ENCODE data around the gene ATP1A3. TPM values are rescaled to one million over a fixed set of nuclear protein-coding genes. Genes with fewer than 3 reads are reported as not detected.
"Not testable (repeated sequence)": the region's sequence is repeated elsewhere in the genome, so short reads cannot be mapped to it uniquely, and the experiment has no call there.

ATP1A3 gene
- total RNA-seq, 1 donor from 2014 or later: 0.98 TPM

DNA sequence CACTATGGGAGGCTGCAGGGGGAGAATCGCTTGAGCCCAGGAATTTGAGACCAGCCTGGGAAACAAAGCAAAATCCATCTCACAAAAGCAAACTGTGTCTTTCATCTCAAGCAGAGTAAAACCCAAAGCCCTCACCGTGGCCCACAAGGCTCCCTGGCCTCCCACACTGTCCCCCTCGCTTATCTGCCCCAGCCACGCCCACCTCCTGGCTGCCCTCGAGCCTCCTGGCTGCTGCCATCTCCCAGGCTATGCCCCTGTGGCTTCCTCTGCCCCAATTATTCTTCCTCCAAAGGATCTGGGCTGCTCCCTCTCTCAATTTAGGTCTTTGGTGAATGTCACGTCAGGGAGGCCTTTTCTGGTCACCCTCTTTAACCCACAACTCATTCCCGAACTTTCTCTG is 38.5 kb downstream of the ATP1A3 start:
- intact Hi-C loops (cut with micrococcal nuclease): loop anchor here (5.0 kb wide), 2 partner anchors 163 to 423 kb away; no protein-coding TSS in a partner anchor

DNA sequence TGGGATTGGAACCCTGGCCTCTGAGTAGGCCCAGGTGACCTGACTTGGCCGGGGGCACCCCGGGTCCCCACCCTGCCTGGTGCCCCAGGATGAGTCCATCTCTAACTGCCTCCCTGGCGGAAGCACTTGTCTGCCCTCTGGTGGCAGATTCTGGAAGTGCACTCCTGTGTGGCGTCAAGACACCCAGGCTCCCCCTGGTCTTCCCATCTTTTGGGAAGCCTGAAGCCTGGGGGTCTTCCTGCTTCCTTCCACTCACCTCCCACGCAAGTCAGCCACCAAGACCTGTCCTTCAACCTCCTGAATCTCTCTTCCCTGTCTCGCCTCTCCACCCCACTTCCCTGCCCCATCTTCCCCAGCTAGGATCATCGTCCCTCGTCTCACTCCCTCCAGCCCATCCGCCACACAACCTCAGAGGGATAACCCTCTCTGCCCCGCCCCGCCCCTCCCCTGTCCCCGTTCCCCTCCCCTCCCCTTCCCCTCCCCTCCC is 42.3 kb downstream of the ATP1A3 start:
- intact Hi-C loops (cut with micrococcal nuclease): loop anchor here (1.0 kb wide), 6 partner anchors 8 to 92 kb away; partner anchors contain the start of gene RABAC1

DNA sequence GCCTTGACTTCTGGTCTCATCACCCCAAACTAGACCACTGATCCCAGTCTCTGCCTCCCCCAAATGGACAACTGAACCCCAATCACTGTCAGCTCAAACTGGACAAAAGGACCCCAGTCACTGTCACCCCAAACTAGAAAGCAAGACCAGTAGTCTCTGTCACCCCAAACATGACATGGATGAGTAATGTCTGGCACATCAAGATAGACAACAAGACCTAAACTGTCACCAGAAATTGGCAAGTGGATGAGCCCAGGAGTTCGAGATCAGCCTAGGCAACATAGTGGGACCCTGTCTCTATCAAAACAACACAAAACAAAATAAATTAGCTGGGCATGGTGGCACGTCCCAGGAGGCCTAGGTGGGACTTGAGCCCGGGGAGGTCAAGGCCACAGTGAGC is 46.9 kb downstream of the ATP1A3 start:
- intact Hi-C loops (cut with micrococcal nuclease): no loop called here

DNA sequence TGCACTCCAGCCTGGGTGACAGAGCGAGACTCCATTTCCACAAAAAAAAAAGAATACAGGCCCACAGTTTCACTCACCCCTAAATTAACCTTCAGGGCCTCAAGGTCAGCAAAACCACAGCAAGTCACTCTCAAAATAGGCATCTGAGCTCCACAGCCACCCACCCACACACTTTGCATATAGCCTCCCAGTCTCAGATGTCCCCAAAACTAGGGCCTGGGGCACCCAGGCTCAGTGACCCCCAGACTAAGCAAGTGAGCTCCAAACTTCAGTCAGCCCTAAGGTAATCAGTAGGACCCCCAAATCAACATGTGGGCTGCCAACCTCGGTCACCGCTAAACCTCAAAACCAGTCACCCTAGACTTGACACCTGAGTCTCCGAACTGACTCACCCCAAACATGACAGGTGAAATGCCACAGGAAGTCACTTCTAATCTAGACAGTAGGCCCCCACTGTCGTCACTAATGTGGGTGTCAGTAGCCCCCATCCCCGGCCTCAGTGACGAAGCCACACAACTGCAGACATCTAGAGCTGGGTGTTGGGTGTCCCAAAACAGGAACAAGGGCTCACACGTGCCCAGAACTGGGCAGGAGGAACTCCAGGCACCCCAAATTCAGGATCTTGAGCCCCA is 48.8 kb downstream of the ATP1A3 start:
- intact Hi-C loops (cut with micrococcal nuclease): loop anchor here (2.0 kb wide), 1 partner anchor 60 kb away; no protein-coding TSS in a partner anchor

DNA sequence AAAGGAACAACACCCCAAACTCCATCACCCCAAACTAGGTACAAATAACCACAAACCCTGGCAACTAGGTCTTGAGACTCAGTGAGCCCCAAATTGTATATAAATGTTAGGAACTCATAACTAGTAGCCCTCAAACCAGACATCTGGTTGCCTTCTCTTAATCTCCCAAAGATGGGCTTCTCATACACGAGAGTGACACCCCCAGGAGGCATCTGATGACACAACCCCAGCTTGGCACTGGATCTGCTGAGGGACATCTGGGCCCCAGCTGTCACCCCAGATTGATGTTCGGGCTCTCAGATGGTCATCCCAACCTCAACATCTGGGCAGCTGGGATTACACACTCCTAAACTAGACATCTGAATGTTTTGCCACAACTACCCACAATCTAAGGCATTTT is 49.7 kb downstream of the ATP1A3 start:
- intact Hi-C loops (cut with micrococcal nuclease): loop anchor here (2.0 kb wide), 1 partner anchor 60 kb away; no protein-coding TSS in a partner anchor

DNA sequence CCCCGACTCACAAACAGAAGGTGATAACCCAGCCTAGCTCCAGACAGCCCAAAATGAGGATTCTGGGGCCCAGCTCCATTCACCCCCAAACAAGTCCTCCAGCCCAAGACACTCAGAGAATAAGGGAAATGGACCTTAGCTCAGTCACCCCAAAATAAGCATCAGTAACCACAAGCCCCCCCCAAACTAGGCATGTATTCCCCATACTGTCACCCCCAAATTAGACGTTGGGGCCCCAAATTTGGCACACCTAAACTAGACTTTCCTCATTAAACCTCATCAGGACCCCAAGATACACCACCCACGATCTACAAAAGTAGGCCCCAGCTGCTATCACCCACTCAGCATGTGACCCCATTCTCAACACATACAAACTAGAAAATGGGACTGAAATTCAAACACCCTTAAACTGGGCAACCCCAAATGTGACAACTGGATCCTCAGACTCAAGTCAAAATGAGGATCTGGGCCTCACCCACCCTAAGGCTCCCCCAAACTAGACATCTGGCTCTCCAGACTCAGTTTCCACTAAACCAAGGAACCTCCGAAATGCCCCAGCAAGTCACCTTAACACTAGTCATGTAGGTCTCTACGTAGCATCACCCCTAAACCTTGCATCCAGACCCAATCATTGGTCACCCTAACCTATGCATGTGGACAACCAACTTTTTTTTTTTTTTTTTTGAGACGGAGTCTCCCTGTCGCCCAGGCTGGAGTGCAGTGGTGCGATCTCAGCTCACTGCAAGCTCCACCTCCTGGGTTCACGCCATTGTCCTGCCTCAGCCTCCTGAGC is 52.4 kb downstream of the ATP1A3 start:
- intact Hi-C loops (cut with micrococcal nuclease): no loop called here

DNA sequence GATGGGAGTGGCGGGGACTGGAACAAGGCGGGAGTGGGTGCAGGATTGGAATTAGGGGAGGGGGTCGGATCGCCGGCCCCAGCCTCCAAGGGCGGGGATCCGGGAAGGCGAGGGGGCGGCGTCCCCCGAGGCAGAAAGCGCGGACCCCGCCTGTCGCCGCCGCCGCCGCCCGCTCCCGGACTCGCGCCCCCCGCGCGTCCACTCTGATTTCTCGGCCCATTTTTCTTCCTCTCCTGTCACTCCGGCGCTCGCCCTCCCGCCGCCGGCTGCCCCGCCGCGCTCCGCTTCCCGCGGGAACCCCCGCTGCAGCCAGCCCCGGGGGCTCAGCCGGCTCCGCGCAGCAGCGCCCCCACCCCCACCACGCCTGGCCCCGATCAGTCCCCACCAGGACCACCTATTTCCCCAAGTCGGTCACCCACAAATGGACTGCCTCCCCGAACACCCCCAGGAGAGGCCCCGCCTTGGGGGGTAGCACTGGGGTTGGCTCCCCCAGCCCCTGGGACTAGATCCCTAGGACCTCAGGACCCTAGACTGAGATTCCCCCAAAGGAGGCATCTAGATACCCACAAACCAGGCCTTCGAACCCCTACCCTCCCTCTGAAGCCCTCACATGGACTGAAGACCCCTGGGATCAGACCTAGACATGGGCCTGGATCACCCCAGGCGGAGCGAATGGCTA is 53.2 kb downstream of the ATP1A3 start:
- intact Hi-C loops (cut with micrococcal nuclease): no loop called here

DNA sequence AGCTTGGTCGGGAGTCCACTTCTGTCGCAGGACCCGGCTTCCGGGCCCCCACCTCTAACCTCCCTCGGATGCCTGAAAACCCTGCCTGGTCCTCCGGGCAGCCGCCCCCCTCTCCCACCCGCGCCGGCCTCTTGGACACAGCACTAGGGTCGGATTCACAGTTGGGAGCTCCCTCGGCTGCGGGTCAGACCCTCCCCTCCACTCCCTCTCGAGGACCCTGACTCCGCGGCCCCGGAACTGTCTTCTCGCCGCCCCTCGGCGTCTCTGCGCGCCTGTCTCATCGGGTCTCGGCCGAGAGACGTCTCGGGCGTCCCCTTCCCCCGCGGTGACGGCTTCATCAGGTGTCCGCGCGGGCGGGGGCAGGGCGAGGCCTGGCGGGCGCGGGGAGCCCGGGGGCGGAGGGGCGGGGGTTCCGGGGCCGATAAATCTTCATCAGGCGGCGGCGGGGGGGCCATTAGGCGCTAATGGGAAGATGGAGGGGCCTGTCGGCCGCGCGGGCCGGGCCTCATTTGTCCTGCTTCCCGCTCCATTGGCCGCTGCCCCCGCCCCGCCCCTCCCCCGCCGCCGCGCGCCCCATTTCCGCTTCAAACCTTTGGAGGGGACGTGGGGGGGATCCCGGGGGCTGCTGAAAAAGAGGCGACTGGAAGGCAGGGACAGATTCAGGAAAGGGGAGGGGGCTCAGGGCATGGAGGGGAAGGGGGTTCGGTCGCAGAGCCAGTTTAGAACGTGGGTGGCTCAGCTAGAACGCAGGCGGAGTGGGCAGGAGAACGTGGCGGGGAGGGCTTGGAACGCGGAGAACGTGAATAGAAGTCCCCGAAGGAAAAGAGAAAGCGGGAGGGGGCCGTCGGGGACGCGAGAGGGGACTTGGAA is 53.9 kb downstream of the ATP1A3 start:
- intact Hi-C loops (cut with micrococcal nuclease): no loop called here

DNA sequence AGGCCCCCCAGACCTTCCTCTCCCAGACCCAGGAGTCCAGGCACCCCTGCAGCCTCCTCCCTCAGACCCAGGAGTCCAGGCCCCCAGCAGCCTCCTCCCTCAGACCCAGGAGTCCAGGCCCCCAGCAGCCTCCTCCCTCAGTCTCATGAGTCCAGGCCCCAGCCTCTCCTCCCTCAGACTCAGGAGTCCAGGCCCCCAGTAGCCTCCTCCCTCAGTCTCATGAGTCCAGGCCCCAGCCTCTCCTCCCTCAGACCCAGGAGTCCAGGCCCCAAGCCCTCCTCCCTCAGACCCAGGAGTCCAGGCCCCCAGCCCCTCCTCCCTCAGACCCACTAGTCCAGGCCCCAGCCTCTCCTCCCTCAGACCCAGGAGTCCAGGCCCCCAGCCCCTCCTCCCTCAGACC is 54.8 kb downstream of the ATP1A3 start:
- intact Hi-C loops (cut with micrococcal nuclease): not testable (repeated sequence)

DNA sequence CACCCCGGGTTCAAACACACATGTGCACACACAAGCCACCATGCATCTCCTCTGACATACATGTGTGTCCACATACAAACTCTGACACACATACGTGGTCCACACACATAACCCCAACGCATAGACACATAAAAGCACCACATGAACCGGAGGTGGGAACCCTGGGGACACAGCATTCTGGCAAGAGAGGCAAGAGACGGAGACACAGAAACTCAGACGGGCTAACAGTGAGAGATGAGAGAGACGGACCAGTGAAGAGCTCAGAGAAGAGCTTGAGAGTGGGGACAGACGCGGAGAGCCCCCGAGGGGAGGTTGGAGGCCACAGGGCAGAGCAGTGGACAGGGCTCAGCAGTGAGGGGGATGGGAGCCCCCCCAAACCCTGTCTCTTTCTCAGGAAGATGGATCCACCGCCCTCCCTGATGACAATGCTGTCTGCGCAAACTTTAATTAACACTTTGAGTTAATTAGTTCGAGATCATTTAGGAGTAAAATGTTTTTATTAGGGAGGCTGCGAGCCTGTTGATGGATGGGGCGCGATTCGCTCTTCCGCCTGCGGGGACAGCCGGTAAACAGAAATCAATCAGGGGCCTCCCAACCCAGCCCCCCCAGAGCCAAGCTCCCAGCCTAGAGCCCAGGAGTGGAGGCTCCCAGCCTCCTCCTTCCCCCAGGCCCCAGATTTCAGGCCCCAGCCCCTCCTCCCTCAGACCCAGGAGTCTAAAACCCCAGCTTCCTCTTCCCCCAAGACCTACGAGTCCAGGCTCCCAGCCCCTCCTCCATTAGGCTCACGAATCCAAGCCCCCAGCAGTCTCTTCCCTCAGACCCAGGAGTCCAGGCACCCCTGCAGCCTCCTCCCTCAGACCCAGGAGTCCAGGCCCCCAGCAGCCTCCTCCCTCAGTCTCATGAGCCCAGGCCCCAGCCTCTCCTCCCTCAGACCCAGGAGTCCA is 56.2 kb downstream of the ATP1A3 start:
- intact Hi-C loops (cut with micrococcal nuclease): no loop called here

DNA sequence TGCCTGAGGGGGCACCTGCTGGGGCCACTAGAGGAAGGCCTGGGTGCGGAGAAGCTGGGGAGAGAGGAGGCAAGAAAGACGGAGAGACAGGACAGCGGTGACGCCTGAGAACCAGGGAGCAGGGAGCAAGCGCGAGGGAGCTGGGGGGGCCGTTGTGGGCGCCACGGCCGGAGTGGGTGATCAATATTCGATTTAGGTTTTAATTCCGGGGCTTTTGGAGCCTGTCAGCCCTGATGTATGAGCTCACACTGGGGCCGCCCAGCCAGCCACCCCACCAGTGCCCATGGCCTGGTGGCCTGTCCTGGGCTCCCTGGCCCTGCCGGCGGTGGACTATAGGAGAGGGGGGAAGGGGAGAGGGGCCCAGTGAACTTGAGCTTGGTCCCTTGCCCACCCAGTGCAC is 57.1 kb downstream of the ATP1A3 start:
- intact Hi-C loops (cut with micrococcal nuclease): no loop called here

DNA sequence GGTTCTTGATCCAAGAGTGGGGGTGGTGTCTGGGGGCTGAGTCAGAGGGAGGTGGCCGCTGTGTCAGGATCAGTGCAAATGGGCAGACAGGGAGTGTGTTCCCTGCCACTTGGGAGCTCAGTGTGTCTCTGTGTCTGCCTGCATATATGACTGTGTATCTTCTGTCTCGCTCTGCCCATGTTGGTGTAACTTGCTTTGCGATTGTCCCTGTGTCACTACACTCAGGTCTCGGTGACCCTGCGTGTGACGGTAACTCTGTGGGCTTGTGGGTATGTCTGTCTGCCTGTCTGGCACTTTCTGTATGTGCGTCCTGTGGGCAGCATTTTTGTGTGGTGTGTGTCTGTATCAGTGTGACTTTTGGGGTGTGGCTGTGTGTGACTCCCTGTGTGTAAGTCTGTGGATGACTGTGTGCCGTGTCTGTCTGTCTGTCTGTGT is 57.6 kb downstream of the ATP1A3 start:
- intact Hi-C loops (cut with micrococcal nuclease): no loop called here

DNA sequence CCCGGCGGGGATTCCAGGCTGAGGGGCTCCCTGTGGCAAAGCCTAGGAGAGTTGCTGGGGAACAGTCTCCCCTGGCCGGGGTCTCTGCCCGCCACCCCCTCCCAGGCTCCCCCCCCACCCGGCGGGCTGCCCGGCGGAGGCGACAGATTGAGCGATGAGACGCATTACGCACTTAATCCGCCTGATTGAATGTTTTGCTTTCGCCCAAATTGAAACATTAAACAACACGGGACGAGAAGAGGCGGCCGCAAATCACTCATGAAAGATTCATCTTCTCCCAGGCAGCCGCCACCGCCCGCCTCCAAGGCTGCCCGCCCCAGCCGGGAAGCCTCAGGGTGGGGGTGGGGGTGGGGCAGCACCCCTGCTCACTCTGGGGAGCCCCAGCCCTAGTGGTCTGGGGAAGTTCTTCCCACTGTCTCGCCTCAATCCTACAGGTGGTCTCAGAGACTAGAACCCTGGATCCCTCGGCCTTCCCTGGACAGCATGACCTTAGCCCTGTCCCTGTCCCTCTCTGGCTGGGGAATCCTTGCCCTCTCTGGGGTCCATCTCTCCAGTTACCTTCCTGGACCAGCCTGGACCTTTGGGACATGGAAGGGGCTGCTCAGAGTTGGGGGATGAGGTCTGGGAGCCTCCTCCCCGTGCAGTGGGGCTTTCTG is 58.1 kb downstream of the ATP1A3 start:
- intact Hi-C loops (cut with micrococcal nuclease): loop anchor here (1.0 to 2.0 kb wide), 4 partner anchors 15 to 77 kb away; no protein-coding TSS in a partner anchor

DNA sequence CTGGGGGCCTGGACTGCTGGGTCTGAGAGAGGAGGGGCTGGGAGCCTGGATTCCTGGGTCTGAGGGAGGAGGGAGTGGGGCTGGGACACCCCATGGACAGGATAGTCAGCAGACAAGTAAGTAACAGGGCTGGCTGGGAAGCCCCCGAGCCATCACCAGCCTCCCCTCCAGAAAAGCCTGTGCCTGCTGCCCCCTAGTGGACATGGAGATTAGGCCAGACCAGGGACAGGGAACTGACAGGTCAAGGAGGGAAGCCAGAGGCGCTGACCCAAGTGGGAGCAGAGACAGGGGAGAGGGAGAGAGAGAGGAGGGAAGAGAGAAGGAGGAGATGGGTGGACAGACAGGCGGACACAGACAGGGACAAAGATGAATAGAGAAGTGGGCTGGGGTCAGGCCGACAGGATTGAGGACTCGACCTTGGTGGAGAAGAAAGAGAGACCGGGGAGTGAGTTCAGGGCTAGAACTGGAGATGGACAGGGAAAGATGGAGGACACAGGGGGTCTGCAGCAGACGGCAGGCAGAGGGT is 59.1 kb downstream of the ATP1A3 start:
- intact Hi-C loops (cut with micrococcal nuclease): loop anchor here (1.0 to 2.0 kb wide), 4 partner anchors 16 to 76 kb away; no protein-coding TSS in a partner anchor

DNA sequence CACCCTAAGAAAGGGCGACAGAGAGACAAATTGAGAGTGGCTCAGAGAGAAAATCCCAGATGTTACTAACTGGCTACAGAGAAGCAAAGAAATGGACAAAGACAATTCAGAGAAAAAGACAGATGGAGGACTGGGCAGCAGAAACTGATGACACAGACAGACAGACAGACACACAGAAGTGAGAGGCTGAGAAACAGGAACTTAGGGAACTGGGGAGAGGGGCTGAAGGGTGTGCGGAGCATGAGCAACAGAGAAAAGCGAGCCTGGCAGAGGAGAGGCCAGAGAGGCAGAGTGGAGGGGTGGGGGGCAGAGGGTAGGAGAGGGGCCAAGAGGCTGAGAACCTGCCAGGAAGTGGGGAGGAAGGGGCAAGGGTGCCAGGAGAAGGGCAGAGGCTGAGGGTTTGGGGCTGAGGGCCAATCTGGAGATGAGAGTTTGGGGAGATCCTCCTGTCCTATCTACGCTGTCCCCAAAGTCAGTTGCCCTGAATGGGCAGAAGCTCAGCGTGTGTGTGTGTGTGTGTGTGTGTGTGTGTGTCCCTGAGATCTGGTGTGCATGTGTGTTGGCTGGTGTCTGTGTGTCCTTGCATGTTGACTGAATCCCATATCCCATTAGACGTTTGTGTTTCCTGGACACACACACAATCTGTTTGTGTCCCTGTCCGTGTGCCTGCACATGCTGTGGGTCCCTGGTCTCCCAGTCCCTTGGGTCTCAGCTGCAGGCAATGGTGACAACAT is 60.2 kb downstream of the ATP1A3 start:
- intact Hi-C loops (cut with micrococcal nuclease): loop anchor here (2.0 kb wide), 1 partner anchor 49 kb away; no protein-coding TSS in a partner anchor

DNA sequence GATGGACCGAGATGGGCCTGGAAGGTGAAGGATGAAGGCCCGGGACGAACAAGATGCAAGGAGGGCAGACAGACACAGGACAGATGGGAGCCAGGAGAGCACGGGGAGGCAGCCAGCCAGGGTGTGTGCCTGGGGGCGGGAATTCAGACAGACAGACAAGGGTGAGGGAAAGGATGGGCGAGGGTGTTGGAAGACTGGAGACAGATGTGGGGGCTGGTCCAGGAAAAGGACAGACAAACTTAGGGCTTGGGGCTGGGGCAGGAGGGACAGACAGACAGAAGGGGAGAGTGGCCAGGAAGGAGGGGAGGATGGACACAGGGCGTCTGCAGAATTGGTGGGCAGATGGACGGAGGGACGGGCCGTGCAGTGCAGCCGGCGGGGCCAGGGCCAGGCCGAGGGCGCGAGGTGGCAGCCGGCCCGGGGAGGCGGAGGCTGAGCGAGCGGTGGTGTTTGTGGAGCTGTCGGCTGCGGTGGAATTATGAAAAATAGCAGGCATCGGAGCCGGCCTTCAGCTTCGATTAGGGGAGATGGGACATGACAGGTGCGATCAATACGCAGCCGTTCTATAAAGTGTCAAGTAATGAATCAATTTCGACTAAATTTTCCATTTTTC is 61.2 kb downstream of the ATP1A3 start:
- intact Hi-C loops (cut with micrococcal nuclease): no loop called here

DNA sequence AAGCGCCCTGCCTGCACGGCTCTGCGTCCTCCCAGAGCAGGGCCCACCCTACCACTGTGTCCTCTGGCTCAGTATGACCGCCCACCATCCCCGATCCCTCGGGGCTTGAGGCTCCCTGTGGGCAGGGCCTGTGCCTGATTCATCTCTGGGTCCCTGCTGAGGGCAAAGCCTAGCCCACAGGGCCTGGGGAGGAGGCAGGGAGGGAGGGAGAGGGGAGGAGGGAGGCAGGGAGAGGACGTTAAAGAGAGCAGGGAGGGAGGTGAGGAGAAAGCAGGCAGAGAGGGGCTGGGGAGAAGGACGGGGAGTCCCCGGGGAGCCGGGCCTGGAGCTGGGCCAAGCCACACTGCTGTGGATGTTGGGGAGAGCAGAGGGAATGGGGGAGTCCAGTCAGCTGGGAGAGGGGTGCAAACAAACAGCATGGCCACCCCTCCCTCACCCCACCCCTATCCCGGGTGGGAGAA is 61.7 kb downstream of the ATP1A3 start:
- intact Hi-C loops (cut with micrococcal nuclease): no loop called here
